DOHH2 (cell line): ENCODE measurements around the gene NSMCE1.

Experiments
- H3F3A ChIP-seq: fragments of 200-600 bp; sonication (generic), shearing (Covaris generic); 2 replicates; pipeline ENCODE4 v1.6.0; 2016; ENCODE audit warnings: antibody characterized with exemption, mild to moderate bottlenecking; ENCODE audit not compliant: control insufficient read depth, insufficient read depth
- H3K27ac ChIP-seq: fragments of 200-600 bp; sonication (generic); 2 replicates; pipeline ENCODE4 v1.5.1; 2014; ENCODE audit warnings: low read depth, mild to moderate bottlenecking, low read length, moderate library complexity
- H3K27me3 ChIP-seq: fragments of 200-600 bp; sonication (generic); 2 replicates; pipeline ENCODE4 v1.6.1; 2014; ENCODE audit warnings: mild to moderate bottlenecking, low read length, mixed read lengths; ENCODE audit not compliant: control insufficient read depth
- H3K36me3 ChIP-seq: fragments of 200-600 bp; sonication (generic); 2 replicates; pipeline ENCODE4 v1.6.1; 2014; ENCODE audit warnings: mild to moderate bottlenecking, low read length, moderate library complexity, mixed read lengths; ENCODE audit not compliant: control insufficient read depth
- H3K4me1 ChIP-seq: fragments of 200-600 bp; sonication (generic); 2 replicates; pipeline ENCODE4 v1.6.1; 2014; ENCODE audit warnings: mild to moderate bottlenecking, low read length, mixed read lengths; ENCODE audit not compliant: control insufficient read depth
- H3K4me2 ChIP-seq: fragments of 200-600 bp; sonication (generic); 2 replicates; pipeline ENCODE4 v1.6.0; 2014; ENCODE audit warnings: mild to moderate bottlenecking, low read length, moderate library complexity
- H3K4me3 ChIP-seq: fragments of 200-600 bp; sonication (generic); 2 replicates; pipeline ENCODE4 v1.5.1; 2014; ENCODE audit warnings: mild to moderate bottlenecking, low read length, mixed read lengths
- H3K79me2 ChIP-seq: fragments of 200-600 bp; sonication (generic); 2 replicates; pipeline ENCODE4 v1.6.1; 2014; ENCODE audit warnings: mild to moderate bottlenecking, low read length, mixed read lengths; ENCODE audit not compliant: control insufficient read depth
- H3K9me2 ChIP-seq: fragments of 200-600 bp; sonication (generic); replicated peaks from 2 replicates; pipeline ENCODE4 v1.6.1; 2014; ENCODE audit warnings: mild to moderate bottlenecking, low read length, mixed read lengths; ENCODE audit not compliant: control insufficient read depth
- H3K9me3 ChIP-seq: fragments of 200-600 bp; sonication (generic); 2 replicates; pipeline ENCODE4 v1.6.1; 2014; ENCODE audit warnings: antibody characterized with exemption, low read length, mixed read lengths; ENCODE audit not compliant: control insufficient read depth, insufficient read depth
- H4K20me1 ChIP-seq: fragments of 200-600 bp; sonication (generic); 2 replicates; pipeline ENCODE4 v1.6.0; 2014; ENCODE audit warnings: low read depth, mild to moderate bottlenecking, antibody characterized with exemption, low read length, moderate library complexity; ENCODE audit not compliant: control insufficient read depth, insufficient read depth
- CTCF ChIP-seq: fragments of 200-600 bp; sonication (generic); IDR thresholded peaks from one replicate; pipeline ENCODE4 v1.5.1; 2014; ENCODE audit warnings: antibody characterized with exemption, mild to moderate bottlenecking, low read depth, low read length; ENCODE audit not compliant: poor library complexity, severe bottlenecking
- EZH2phosphoT487 ChIP-seq: fragments of 200-600 bp; sonication (generic); IDR thresholded peaks from 2 replicates; pipeline ENCODE4 v1.6.1; 2017; ENCODE audit warnings: borderline replicate concordance, mild to moderate bottlenecking, antibody characterized with exemption, low read length, moderate library complexity, mixed read lengths

Gene NSMCE1

GRCh38 chr16:27211026-27211425 is 57.5 kb downstream of the NSMCE1 start:
- no peak overlapping the region for H3K4me2 ChIP-seq
- peaks cover 18% of the 10 kb centered on the region for H3K4me1 ChIP-seq

GRCh38 chr16:27210174-27210573 is 58.4 kb downstream of the NSMCE1 start:
- Histone ChIP-seq H3K79me2 (peaks cover 4% of the 10 kb centered on the region), H3F3A (0 out of 2 replicates have a peak, but pooled peaks cover 1% of the 10 kb centered on the region), H4K20me1 (no peaks in the 10 kb centered on the region), H3K4me2 (no peak overlapping the region), H3K27me3 (no peaks in the 10 kb centered on the region), H3K4me3 (no peak overlapping the region), H3K9me2 (no peaks in the 10 kb centered on the region), H3K36me3 (peaks cover 6% of the 10 kb centered on the region; the same call in 1 of the 2 replicates), H3K27ac (no peak overlapping the region), H3K4me1 (peaks cover 26% of the 10 kb centered on the region), H3K9me3 (no peaks in the 10 kb centered on the region)
- TF ChIP-seq CTCF (no peak), EZH2phosphoT487 (no peak)

More at GRCh38 chr16:27211026-27211425, 57.5 kb downstream of the NSMCE1 start:
- TF ChIP-seq CTCF (no peak), EZH2phosphoT487 (no peak)
- Histone ChIP-seq H3K79me2 (no peaks in the 10 kb centered on the region), H3K27ac (no peak overlapping the region), H3K9me3 (no peaks in the 10 kb centered on the region), H3K36me3 (peaks cover 6% of the 10 kb centered on the region; the same call in 1 of the 2 replicates), H3K4me3 (no peak overlapping the region), H4K20me1 (no peaks in the 10 kb centered on the region), H3K9me2 (no peaks in the 10 kb centered on the region), H3K27me3 (no peaks in the 10 kb centered on the region), H3F3A (no peaks in the 10 kb centered on the region)

- no peaks in the 10 kb centered on the region for H3K27me3 ChIP-seq
- H3K4me3 ChIP-seq: no peak overlapping the region
- peaks cover 5% of the 10 kb centered on the region for H3K79me2 ChIP-seq
- H3K4me1 ChIP-seq: peaks cover 32% of the 10 kb centered on the region
- no peaks in the 10 kb centered on the region for H3K9me3 ChIP-seq
- H3F3A ChIP-seq: 0 out of 2 replicates have a peak, but pooled peaks cover 2% of the 10 kb centered on the region
- no peaks in the 10 kb centered on the region for H3K9me2 ChIP-seq
- H3K4me2 ChIP-seq: no peak overlapping the region
- peaks cover 6% of the 10 kb centered on the region; the same call in 1 of the 2 replicates for H3K36me3 ChIP-seq
- no peaks in the 10 kb centered on the region for H4K20me1 ChIP-seq
- TF ChIP-seq EZH2phosphoT487 (no peak), CTCF (no peak)
- no peak overlapping the region for H3K27ac ChIP-seq
Measured at GRCh38 chr16:27209591-27209990, 59.0 kb downstream of the NSMCE1 start.

- Histone ChIP-seq H3K4me1 (peaks cover 38% of the 10 kb centered on the region), H3K27me3 (no peaks in the 10 kb centered on the region), H3F3A (0 out of 2 replicates have a peak, but pooled peaks cover 2% of the 10 kb centered on the region), H3K9me3 (no peaks in the 10 kb centered on the region), H3K79me2 (peaks cover 12% of the 10 kb centered on the region), H3K36me3 (peaks cover 9% of the 10 kb centered on the region), H3K27ac (no peak overlapping the region), H4K20me1 (no peaks in the 10 kb centered on the region), H3K9me2 (no peaks in the 10 kb centered on the region), H3K4me2 (no peak overlapping the region), H3K4me3 (no peak overlapping the region)
- TF ChIP-seq CTCF: no peak
- no peak for TF ChIP-seq EZH2phosphoT487
Measured at GRCh38 chr16:27208796-27209195, 59.8 kb downstream of the NSMCE1 start.
